Breast epithelium (tissue), 4 donors: ENCODE data around the gene VEZF1. TPM values are rescaled to one million over a fixed set of nuclear protein-coding genes. Genes with fewer than 3 reads are reported as not detected.

Experiments
- DNase-seq, 2 donors: peaks; one replicate each; pipeline ENCODE4 v3.0.0-alpha.2; 2019; ENCODE audit warnings: low spot score in 2 of 2
- H3K27ac ChIP-seq, 2 donors: fragments of 200-600 bp; sonication (generic) in 1 of 2; one replicate each; pipeline ENCODE4 v1.5.1; 2016 to 2019; ENCODE audit warnings: mild to moderate bottlenecking in 1 of 2
- H3K27me3 ChIP-seq, 2 donors: fragments of 200-600 bp; sonication (generic) in 1 of 2; one replicate each; pipeline versions ENCODE4 v1.5.1 to v1.6.0; 2017 to 2019; ENCODE audit warnings: control low read depth in 1 of 2, mild to moderate bottlenecking in 1 of 2
- H3K36me3 ChIP-seq: fragments of 200-600 bp; one replicate; pipeline ENCODE4 v1.5.1; 2019
- H3K4me1 ChIP-seq, 2 donors: fragments of 200-600 bp; sonication (generic); one replicate each; pipeline ENCODE4 v1.5.1; 2016 to 2019; ENCODE audit warnings: control low read depth in 1 of 2
- H3K4me3 ChIP-seq, 3 donors: fragments of 200-600 bp; sonication (generic); 1 replicate in 2 of 3; 2 replicates in 1 of 3; pipeline ENCODE4 v1.5.1; 2016 to 2019; ENCODE audit warnings: mild to moderate bottlenecking in 3 of 3, moderate library complexity in 2 of 3
- H3K9me3 ChIP-seq, 2 donors: fragments of 200-600 bp; sonication (generic) in 1 of 2; one replicate each; pipeline ENCODE4 v1.5.1; 2016 to 2019; ENCODE audit warnings: control low read depth in 1 of 2
- CTCF ChIP-seq, 3 donors: fragments of 450-650 bp; IDR thresholded peaks; one replicate each; pipeline ENCODE4 v1.5.1; 2016 to 2017; ENCODE audit warnings: antibody characterized with exemption in 3 of 3, mild to moderate bottlenecking in 3 of 3, moderate library complexity in 3 of 3
- POLR2A ChIP-seq: fragments of 450-650 bp; IDR thresholded peaks from one replicate; pipeline ENCODE4 v1.6.1; 2016; ENCODE audit warnings: antibody characterized with exemption, mild to moderate bottlenecking, moderate library complexity
- POLR2AphosphoS5 ChIP-seq, 3 donors: sonication (generic); formaldehyde crosslinking; IDR thresholded peaks; one replicate each; pipeline ENCODE4 v1.6.1; 2017; ENCODE audit warnings: antibody characterized with exemption in 3 of 3
- intact Hi-C: fragments of 100-400 bp; cut with DNase I; formaldehyde crosslinking; loops from one replicate; pipeline ENCODE4 v1.15.1; 2023; ENCODE audit warnings: low total_unique reads
- total RNA-seq, 3 donors: library from RNA; depleted of rRNA; stranded (reverse); fragments of >200 nt; gene quantifications; one replicate each; pipeline ENCODE4 v1.1.0, GENCODE V29; 2016

The VEZF1 gene
- total RNA-seq, 3 donors from 2014 or later, result 55.5 to 76.5 (median 66.9) TPM

- TF ChIP-seq POLR2A (no peak), POLR2AphosphoS5 (IDR thresholded peaks at IDR 0.05) (no peak), CTCF (IDR thresholded peaks at IDR 0.05) (no peak)
- intact Hi-C loops, result no loop called here
- Histone ChIP-seq H3K4me3 (no peak overlapping the region), H3K27ac (no peak overlapping the region), H3K27me3 (no peaks in the 10 kb centered on the region), H3K4me1 (peaks cover 0 to 4% of the 10 kb centered on the region in 2 donors), H3K36me3 (peaks cover 4% of the 10 kb centered on the region), H3K9me3 (no peaks in the 10 kb centered on the region)
- DNase-seq, result no peak
Measured at GRCh38 chr17:57972151-57972550, 15.9 kb downstream of the VEZF1 start.

DNA sequence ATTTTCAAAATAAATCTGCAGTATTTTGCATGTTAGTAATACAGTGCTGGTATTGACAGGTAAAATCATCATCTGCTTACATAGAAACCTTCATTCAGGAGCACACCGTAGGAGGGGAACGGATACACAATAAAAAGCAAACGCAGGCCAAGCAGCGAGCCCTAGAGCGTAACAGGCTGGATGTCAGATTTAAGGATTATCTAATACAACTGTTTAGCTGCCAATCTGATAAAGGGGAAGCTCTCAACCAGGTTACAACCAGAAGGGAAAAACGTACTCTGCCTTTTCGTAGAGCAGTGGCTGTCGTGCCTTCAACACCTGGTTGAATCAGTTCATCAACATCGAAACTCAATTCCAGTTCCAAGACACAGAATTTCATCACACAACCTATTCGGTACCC lies 16.5 kb downstream of the VEZF1 start:
- Histone ChIP-seq H3K27me3 (no peaks in the 10 kb centered on the region), H3K36me3 (no peaks in the 10 kb centered on the region)
- TF ChIP-seq POLR2A (no peak), POLR2AphosphoS5 (IDR thresholded peaks at IDR 0.05) (no peak), CTCF (IDR thresholded peaks at IDR 0.05) (no peak)

DNA sequence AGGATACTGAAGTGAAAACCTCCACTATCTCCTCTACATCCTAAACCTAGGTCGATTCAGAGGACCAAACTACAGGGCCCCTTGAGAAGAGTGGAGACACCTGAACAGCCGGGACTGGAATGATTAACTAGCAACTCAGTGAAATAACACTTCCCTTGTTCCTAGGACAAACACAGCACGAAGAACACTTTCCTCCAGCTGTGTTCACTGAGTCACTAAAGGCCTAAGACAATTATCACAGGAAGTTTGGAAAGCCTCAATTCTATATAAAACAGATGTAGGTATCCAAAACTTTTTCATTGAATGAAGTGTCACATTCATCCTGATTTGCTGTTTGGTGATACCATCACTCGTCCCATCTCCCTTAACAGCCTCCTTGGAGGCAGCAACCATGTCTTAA lies 17.3 kb downstream of the VEZF1 start:
- H3K36me3 ChIP-seq, result no peaks in the 10 kb centered on the region
- TF ChIP-seq CTCF (IDR thresholded peaks at IDR 0.05) (no peak), POLR2A (no peak), POLR2AphosphoS5 (IDR thresholded peaks at IDR 0.05) (no peak)
- intact Hi-C loops, result no loop called here
- DNase-seq, result no peak
- no peak overlapping the region for H3K4me3 ChIP-seq
- H3K27ac ChIP-seq, result peak overlapping the region in 1 of 2 donors; percentile 3
- H3K4me1 ChIP-seq, result peaks cover 0 to 3% of the 10 kb centered on the region in 2 donors
- no peaks in the 10 kb centered on the region for H3K9me3 ChIP-seq
- no peaks in the 10 kb centered on the region for H3K27me3 ChIP-seq

More for the DNA sequence above, 16.5 kb downstream of the VEZF1 start:
- H3K27ac ChIP-seq, result no peak overlapping the region
- H3K9me3 ChIP-seq, result no peaks in the 10 kb centered on the region
- no peak for DNase-seq
- no peak overlapping the region for H3K4me3 ChIP-seq
- intact Hi-C loops, result no loop called here
- H3K4me1 ChIP-seq, result peaks cover 0 to 4% of the 10 kb centered on the region in 2 donors

GRCh38 chr17:57968456-57968855 lies 19.6 kb downstream of the VEZF1 start:
- TF ChIP-seq POLR2AphosphoS5 (IDR thresholded peaks at IDR 0.05), result no peak
- no peak for TF ChIP-seq CTCF (IDR thresholded peaks at IDR 0.05)
- TF ChIP-seq POLR2A, result no peak
- DNase-seq, result no peak

GRCh38 chr17:57966875-57967274 lies 21.2 kb downstream of the VEZF1 start:
- H3K9me3 ChIP-seq, result no peaks in the 10 kb centered on the region
- no peaks in the 10 kb centered on the region for H3K36me3 ChIP-seq
- no peak overlapping the region for H3K4me3 ChIP-seq
- no peak overlapping the region for H3K27ac ChIP-seq
- intact Hi-C loops, result no loop called here
- no peaks in the 10 kb centered on the region for H3K27me3 ChIP-seq
- no peak for TF ChIP-seq POLR2A
- TF ChIP-seq CTCF (IDR thresholded peaks at IDR 0.05), result no peak
- TF ChIP-seq POLR2AphosphoS5 (IDR thresholded peaks at IDR 0.05), result no peak
- no peak for DNase-seq
- H3K4me1 ChIP-seq, result no peaks in the 10 kb centered on the region

More at GRCh38 chr17:57968456-57968855, 19.6 kb downstream of the VEZF1 start:
- no peaks in the 10 kb centered on the region for H3K27me3 ChIP-seq
- H3K36me3 ChIP-seq, result no peaks in the 10 kb centered on the region
- H3K4me1 ChIP-seq, result no peaks in the 10 kb centered on the region
- H3K27ac ChIP-seq, result no peak overlapping the region
- H3K9me3 ChIP-seq, result no peaks in the 10 kb centered on the region
- intact Hi-C loops, result no loop called here
- no peak overlapping the region for H3K4me3 ChIP-seq
